Dedifferentiated amniotic fluid mesenchymal stem cell (primary cell): Measurements from ENCODE around the gene ARL3.

Experiments
- DNase-seq: peaks from one replicate; pipeline ENCODE4 v3.0.0-alpha.2; 2016; ENCODE audit errors: extremely low spot score

Gene ARL3

DNA sequence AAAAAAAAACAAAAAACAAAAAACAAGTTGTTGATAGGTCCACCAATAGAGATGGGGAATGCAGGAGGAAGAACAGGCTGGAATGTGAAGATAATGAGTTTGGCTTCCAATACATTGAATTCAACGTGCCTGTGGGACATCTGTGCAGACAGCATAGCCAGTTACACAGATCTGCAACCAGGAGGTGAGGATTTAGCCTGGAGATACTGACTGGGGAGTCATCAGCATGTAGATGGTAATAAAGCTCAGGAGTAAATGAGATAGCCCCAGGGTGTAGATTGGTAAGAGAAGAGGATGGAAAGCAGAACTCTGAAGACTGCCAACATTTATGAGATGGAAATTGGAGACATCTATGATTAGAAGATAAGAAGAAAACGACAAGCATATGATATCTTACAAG, 74.7 kb downstream of the ARL3 start:
- no peak for DNase-seq

DNA sequence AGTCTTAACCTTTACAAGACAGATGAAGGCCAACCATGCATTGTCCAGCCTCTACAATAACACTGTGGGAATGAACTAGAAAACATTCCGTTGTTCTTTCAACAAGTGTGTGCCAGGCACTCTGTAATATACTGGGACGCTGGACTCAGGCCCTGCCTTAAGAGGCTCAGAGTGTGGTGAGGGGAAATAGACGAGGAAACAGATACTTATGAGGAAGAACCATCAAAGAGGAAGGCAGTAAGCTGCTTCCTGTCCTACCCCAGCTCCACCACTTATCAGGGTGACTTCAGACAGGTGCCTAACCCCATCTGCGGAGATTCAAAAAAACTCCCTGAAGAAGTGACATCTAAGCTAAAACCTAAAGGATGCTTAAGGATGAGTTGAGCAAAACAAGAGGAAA, 78.8 kb downstream of the ARL3 start:
- DNase-seq = no peak

DNA sequence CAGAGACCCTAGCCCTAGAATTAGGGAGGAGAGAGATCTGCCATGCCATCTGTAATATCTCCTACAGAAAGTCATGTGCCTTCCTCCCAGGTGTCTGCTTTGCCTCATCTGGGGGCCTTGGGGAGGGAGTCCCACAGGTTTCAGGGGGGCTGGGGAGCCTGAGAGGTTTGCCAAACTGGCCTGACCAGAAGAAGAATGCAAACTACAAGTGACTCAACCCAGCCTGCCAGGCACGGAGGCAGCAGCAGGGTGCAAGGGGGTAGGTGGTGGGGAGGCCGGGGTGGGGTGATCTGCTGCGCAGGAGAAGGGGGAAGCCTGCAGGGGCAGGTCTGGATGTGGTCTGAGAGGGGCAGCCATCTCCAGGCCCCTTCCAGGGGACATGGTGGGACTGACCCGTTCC, 79.5 kb downstream of the ARL3 start:
- no peak for DNase-seq

DNA sequence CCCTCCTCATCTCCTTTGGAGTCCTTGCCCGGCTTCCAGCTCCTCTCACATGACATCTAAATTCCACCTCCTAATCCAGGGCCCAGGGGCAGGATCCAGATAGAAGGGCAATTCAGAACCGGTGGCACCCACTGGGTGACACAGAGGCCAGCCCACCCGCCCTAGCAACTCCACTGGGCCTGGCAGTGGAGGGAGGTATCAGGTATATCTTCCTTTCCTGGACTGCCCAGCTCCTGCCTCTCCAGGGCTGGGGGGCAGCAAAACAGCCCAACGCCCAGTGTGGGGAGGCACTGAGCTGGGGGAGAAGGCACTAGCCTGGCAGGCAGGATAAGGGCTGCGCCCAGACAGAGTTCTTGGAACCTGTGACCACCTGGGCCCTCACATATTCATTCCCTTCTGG, 80.3 kb downstream of the ARL3 start:
- no peak for DNase-seq

DNA sequence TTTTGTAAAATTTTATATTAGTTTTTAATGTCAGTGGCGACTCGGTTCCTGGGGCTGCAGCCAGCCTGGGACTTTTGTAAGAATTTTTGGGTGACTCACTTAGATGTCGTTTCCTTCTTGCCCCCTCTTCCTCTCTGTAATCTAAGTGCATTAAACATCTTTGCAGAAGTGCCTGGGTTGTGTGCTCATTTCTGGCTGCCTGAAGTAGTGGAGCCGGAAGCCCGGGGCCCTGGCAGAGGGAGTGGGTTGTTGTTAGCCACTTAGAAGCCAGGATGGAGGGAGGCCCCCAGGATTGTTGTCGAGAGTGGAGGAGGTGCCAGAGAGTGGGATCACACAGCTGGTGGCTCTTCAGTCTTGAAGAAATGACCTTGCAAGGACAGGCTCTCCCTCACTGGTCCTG, 80.9 kb downstream of the ARL3 start:
- no peak for DNase-seq

DNA sequence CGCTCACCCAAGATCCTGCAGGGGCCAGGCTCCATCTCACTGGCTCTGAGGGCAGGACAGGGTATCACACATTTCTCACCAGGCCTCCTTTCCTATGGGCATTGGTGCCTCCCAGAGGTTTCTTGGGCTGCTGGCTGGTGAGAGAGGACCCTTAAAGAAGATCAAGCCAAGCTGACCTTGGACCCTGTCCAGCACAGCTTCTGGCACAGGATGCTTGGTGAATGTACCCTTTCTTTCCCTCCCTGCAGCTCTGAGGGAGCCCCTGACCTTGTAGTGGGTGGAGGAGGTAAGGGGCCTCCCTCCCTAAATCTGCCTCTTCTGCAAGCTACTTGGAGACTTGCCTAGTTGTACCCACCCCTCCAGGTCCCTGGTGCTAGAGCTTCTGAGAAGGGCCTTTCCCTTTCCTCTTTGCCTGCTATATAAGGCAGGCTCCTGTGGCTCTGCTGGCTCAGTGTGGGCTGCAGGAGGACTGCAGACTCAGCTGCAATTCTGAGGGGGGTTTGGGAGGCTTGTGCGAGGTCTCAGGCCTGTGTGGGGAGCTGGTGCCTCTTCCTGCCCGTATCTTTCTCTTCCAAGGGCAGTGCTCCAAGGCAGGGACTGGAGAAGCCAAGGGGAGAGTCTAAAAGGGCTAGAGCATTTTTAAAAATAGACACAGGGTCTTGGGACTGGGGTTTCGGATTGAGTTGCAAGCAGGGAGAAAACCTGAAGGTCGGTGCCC, 81.6 kb downstream of the ARL3 start:
- no peak for DNase-seq

GRCh38 chr10:102631525-102632393, 82.4 kb downstream of the ARL3 start:
- DNase-seq = no peak

GRCh38 chr10:102630663-102631062, 83.5 kb downstream of the ARL3 start:
- no peak for DNase-seq

GRCh38 chr10:102629661-102630614, 84.3 kb downstream of the ARL3 start:
- DNase-seq = peak; percentile 68

DNA sequence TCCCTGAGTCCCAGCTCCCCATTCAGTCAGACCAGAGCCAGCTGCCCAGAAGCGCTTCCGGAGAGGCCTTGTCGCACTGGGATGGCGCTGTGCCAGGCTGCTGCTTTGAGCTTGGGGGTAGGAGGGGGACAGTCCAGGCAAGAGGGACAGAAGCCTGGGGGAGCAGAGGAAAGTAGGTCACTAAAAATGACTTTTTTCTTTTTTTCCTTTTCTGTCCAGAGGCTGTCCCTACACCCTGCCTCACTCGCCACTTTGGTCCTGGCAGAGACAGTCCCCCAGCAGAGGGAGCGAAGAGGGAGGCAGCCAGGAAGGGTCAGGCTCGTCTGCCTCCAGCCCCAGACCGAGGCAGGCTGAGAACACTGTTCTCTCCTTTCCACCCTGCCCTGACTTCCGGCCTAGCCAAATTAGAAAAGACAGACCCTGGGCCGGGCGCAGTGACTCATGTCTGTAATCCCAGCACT, 85.7 kb downstream of the ARL3 start:
- DNase-seq = no peak

DNA sequence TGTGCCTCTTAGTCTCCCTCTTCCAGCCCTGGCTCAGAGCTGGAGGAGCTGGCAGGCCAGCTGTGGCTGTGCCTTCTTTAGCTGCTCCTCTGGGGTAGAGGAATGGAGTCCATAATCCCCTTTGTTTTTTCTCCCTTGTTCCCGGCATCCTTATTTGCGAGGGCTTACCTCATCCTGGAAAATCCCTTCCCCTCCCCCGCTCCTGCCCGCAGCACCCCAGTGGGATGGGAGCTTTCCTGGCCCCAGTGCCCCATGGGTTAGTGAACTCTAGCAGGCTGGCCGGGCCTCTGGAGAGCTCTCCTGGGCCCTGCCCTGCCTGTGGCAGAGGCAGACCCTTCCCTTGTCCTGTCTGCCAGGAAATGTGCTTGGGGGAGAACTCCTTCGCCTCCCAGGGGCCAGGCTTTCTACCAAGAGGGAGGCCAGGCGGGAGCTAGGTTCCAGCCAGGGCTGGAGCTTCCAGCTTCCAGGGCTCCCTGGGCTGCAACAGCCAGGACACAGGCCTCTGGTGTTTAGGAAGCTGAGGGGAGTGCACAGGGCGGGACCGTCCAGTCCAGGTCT, 86.4 kb downstream of the ARL3 start:
- peak; percentile 44 for DNase-seq

- DNase-seq = no peak
Measured at GRCh38 chr10:102627291-102627735, 86.9 kb downstream of the ARL3 start.

GRCh38 chr10:102626026-102626685, 88.0 kb downstream of the ARL3 start:
- no peak for DNase-seq

GRCh38 chr10:102624751-102625645, 89.2 kb downstream of the ARL3 start:
- DNase-seq = no peak

- no peak for DNase-seq
Measured at GRCh38 chr10:102624094-102624493, 90.1 kb downstream of the ARL3 start.
